ENCODE results near the gene PRLR. TPM values are rescaled to one million over a fixed set of nuclear protein-coding genes. Genes with fewer than 3 reads are reported as not detected.

Gene PRLR
- total RNA-seq, 1 donor from 2014 or later, result 3.2 TPM

GRCh38 chr5:35082530-35082929 lies 147.8 kb downstream of the PRLR start:
- H3K4me3 ChIP-seq, result no peak overlapping the region
- no peaks in the 10 kb centered on the region for H3K36me3 ChIP-seq
- intact Hi-C loops (cut with DNase I), result no loop called here
- no peak for ATAC-seq
- H3K4me1 ChIP-seq, result no peaks in the 10 kb centered on the region
- H3K27me3 ChIP-seq (ENCODE audit: low read depth), result no peaks in the 10 kb centered on the region
- no peak for TF ChIP-seq CTCF (IDR thresholded peaks at IDR 0.05)
- H3K27ac ChIP-seq, result no peak overlapping the region
- DNase-seq, result no peak
- no peaks in the 10 kb centered on the region for H3K9me3 ChIP-seq

- ATAC-seq (no peak), DNase-seq (no peak)
- H3K27me3 ChIP-seq (ENCODE audit: low read depth), result no peaks in the 10 kb centered on the region
- H3K27ac ChIP-seq, result no peak overlapping the region
- no peaks in the 10 kb centered on the region for H3K36me3 ChIP-seq
- H3K4me3 ChIP-seq, result no peak overlapping the region
- intact Hi-C loops (cut with DNase I), result no loop called here
- H3K9me3 ChIP-seq, result no peaks in the 10 kb centered on the region
- no peak for TF ChIP-seq CTCF (IDR thresholded peaks at IDR 0.05)
- no peaks in the 10 kb centered on the region for H3K4me1 ChIP-seq
These were observed 149.2 kb downstream of the PRLR start for GRCh38 chr5:35081134-35081533.

- Histone ChIP-seq H3K4me1 (no peaks in the 10 kb centered on the region), H3K36me3 (no peaks in the 10 kb centered on the region), H3K27me3 (ENCODE audit: low read depth) (no peaks in the 10 kb centered on the region), H3K4me3 (no peak overlapping the region), H3K9me3 (no peaks in the 10 kb centered on the region), H3K27ac (no peak overlapping the region)
- no peak for TF ChIP-seq CTCF (IDR thresholded peaks at IDR 0.05)
- ATAC-seq (no peak), DNase-seq (no peak)
- intact Hi-C loops (cut with DNase I), result no loop called here
These were observed 157.1 kb downstream of the PRLR start for GRCh38 chr5:35073160-35073559.

GRCh38 chr5:35069188-35069587 lies 161.1 kb downstream of the PRLR start:
- no peaks in the 10 kb centered on the region for H3K4me1 ChIP-seq
- no peaks in the 10 kb centered on the region for H3K9me3 ChIP-seq
- no peak overlapping the region for H3K4me3 ChIP-seq
- no peak for TF ChIP-seq CTCF (IDR thresholded peaks at IDR 0.05)
- no peak for DNase-seq
- intact Hi-C loops (cut with DNase I), result no loop called here
- no peaks in the 10 kb centered on the region for H3K36me3 ChIP-seq
- no peaks in the 10 kb centered on the region for H3K27me3 ChIP-seq (ENCODE audit: low read depth)
- H3K27ac ChIP-seq, result no peak overlapping the region
- no peak for ATAC-seq

- Histone ChIP-seq H3K4me3 (no peak overlapping the region), H3K27ac (no peak overlapping the region), H3K9me3 (no peaks in the 10 kb centered on the region), H3K36me3 (no peaks in the 10 kb centered on the region), H3K4me1 (no peaks in the 10 kb centered on the region), H3K27me3 (ENCODE audit: low read depth) (no peaks in the 10 kb centered on the region)
- DNase-seq (no peak), ATAC-seq (no peak)
- no peak for TF ChIP-seq CTCF (IDR thresholded peaks at IDR 0.05)
- intact Hi-C loops (cut with DNase I), result no loop called here
These were observed 162.3 kb downstream of the PRLR start for GRCh38 chr5:35067985-35068384.

GRCh38 chr5:35066260-35066795 lies 164.0 kb downstream of the PRLR start:
- intact Hi-C loops (cut with DNase I), result no loop called here
- Histone ChIP-seq H3K4me3 (no peak overlapping the region), H3K9me3 (no peaks in the 10 kb centered on the region), H3K27me3 (ENCODE audit: low read depth) (no peaks in the 10 kb centered on the region), H3K4me1 (no peaks in the 10 kb centered on the region), H3K36me3 (no peaks in the 10 kb centered on the region), H3K27ac (no peak overlapping the region)
- ATAC-seq, result peak in 1 of 2 donors; percentile 56
- no peak for TF ChIP-seq CTCF (IDR thresholded peaks at IDR 0.05)
- no peak for DNase-seq

All from lower lobe of right lung (tissue), 2 donors.